Measurements from ENCODE around the gene RRP9. TPM values are rescaled to one million over a fixed set of nuclear protein-coding genes. Genes with fewer than 3 reads are reported as not detected.

Gene RRP9
- total and polyA plus RNA-seq, 12 donors, result 13.4 to 39.8 (median 20.5) TPM

DNA sequence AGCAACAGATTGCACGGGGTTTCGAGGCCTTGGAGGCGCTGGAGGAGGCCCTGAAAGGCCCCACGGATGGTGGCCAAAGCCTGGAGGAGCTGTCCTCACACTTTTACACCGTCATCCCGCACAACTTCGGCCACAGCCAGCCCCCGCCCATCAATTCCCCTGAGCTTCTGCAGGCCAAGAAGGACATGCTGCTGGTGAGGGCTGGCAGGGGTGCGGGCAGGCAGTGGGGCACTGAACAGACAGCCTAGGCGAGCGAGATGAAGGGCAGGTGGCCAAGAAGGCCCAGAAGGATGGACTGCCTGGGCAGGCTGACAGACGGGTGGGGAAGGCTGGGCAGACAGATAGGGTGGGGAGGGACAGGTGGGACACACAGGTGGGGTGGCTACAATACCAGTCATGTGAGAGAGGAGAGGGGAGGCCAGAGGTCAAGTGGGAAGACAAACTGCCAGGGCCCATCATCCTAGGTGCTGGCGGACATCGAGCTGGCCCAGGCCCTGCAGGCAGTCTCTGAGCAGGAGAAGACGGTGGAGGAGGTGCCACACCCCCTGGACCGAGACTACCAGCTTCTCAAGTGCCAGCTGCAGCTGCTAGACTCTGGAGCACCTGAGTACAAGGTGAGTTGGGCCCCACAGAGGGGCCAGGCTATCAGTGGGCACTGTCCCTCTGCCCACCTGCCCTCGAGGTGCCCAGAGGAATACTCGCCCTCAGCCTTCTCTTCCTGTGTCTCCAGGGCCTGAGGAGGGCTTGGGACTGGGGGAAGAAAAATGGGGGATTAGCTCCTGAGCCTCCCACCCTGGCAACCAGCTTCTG, 3.5 kb upstream of the RRP9 start:
- WGBS, 4 donors, result 83 to 94% (median 92%) methylated on average over 8 to 18 of the region's 18 CpGs
- Histone ChIP-seq H3K27ac (no peak overlapping the region), H3K4me3 (no peak overlapping the region), H3K9me3 (replicated peaks in 1 of 3) (no peaks in the 10 kb centered on the region), H3K4me1 (replicated peaks in 1 of 2) (peaks cover 20 to 23% of the 10 kb centered on the region in 2 donors), H3K27me3 (no peaks in the 10 kb centered on the region), H3K36me3 (replicated peaks in 1 of 2) (peaks cover 0 to 30% of the 10 kb centered on the region in 2 donors)
- no peak for TF ChIP-seq POLR2A (IDR thresholded peaks at IDR 0.05)
- TF ChIP-seq, protein P1, sequence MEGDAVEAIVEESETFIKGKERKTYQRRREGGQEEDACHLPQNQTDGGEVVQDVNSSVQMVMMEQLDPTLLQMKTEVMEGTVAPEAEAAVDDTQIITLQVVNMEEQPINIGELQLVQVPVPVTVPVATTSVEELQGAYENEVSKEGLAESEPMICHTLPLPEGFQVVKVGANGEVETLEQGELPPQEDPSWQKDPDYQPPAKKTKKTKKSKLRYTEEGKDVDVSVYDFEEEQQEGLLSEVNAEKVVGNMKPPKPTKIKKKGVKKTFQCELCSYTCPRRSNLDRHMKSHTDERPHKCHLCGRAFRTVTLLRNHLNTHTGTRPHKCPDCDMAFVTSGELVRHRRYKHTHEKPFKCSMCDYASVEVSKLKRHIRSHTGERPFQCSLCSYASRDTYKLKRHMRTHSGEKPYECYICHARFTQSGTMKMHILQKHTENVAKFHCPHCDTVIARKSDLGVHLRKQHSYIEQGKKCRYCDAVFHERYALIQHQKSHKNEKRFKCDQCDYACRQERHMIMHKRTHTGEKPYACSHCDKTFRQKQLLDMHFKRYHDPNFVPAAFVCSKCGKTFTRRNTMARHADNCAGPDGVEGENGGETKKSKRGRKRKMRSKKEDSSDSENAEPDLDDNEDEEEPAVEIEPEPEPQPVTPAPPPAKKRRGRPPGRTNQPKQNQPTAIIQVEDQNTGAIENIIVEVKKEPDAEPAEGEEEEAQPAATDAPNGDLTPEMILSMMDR (IDR thresholded peaks at IDR 0.05), result no peak
- intact Hi-C loops (cut with DNase I), result loop anchor here in 1 of 2 donors (10.0 kb wide), 1 partner anchor 50 kb away; the partner anchor contains the start of gene RPL29
- DNase-seq, result peak in 3 of 7 donors; percentile 7 to 21 (median 15)

DNA sequence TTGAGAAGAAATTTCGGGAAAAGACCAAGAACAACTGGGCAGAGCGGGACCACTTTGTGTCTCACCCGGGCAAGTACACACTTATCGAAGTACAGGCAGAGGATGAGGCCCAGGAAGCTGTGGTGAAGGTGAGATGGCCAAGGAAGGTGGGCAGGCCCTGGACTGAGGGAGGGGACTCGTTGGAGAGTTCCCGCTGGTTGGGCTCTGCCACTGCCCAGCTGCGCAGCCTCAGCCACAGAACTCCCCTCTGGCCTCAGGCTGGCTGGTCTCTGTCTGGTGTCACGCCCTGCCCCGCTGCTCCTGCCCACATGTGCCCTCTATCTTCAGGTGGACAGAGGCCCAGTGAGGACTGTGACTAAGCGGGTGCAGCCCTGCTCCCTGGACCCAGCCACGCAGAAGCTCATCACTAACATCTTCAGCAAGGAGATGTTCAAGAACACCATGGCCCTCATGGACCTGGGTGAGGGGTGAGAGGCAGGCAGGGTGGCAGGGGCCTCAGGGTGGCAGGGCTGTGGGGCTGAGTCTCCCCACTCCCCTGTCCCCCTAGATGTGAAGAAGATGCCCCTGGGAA, 2.8 kb upstream of the RRP9 start:
- WGBS, 4 donors, result 84 to 92% (median 90%) methylated on average over 5 to 11 of the region's 11 CpGs
- no peaks in the 10 kb centered on the region for H3K27me3 ChIP-seq
- peaks cover 20 to 30% of the 10 kb centered on the region in 2 donors for H3K4me1 ChIP-seq (replicated peaks in 1 of 2)
- TF ChIP-seq, protein P1 (IDR thresholded peaks at IDR 0.05), result no peak
- TF ChIP-seq POLR2A (IDR thresholded peaks at IDR 0.05), result no peak
- H3K9me3 ChIP-seq (replicated peaks in 1 of 3), result no peaks in the 10 kb centered on the region
- H3K4me3 ChIP-seq, result no peak overlapping the region
- peaks cover 0 to 30% of the 10 kb centered on the region in 2 donors for H3K36me3 ChIP-seq (replicated peaks in 1 of 2)
- no peak overlapping the region for H3K27ac ChIP-seq
- intact Hi-C loops (cut with DNase I), result loop anchor here in 1 of 2 donors (10.0 kb wide), 1 partner anchor 50 kb away; the partner anchor contains the start of gene RPL29
- DNase-seq, result peak in 2 of 7 donors; percentile 6 to 22

DNA sequence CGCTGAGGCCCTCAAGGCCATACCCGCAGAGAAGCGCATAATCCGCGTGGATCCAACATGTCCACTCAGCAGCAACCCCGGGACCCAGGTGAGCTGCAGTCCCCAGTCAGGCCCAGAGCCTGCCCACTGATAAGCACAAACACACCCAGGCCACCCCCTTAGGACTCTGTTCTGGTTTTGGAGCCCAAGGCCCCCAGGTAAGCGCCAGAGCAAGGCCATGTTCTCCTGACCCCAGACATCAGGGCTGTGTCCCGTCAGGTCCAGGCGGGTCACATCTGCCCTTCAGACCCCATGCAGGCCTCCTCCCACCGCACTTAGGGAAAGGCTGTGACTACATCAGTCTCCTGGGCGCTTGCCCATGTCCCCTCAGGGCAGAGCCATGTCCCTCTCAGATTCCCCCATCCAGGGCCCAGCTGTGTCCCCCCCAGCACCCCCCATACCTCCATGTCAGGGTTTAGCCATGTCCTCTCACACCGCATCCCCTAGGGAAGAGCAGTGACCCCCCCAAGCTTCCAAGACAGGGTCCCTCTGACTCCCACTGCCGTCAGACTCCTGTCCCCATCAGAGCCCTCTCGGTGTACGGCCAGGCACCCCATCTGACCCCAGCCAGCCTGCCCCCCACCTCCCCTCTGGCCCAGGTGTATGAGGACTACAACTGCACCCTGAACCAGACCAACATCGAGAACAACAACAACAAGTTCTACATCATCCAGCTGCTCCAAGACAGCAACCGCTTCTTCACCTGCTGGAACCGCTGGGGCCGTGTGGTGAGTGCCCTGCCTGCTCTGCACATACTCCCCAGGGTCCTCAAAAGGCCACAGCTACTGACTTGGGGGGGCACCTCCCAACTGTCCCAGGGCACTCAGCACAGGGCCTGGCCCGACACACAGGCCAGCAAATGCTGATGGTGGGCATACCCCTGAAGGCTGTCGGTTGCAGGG, 2.0 kb upstream of the RRP9 start:
- intact Hi-C loops (cut with DNase I), result loop anchor here in 1 of 2 donors (10.0 kb wide), 1 partner anchor 51 kb away; the partner anchor contains the start of gene RPL29
- Histone ChIP-seq H3K9me3 (replicated peaks in 1 of 3) (no peaks in the 10 kb centered on the region), H3K4me1 (replicated peaks in 1 of 2) (peaks cover 28 to 37% of the 10 kb centered on the region in 2 donors), H3K27me3 (no peaks in the 10 kb centered on the region), H3K36me3 (replicated peaks in 1 of 2) (peaks cover 0 to 25% of the 10 kb centered on the region in 2 donors), H3K4me3 (peak overlapping the region in 1 of 4 donors; percentile 54), H3K27ac (peak overlapping the region in 4 of 5 donors; percentile 97 to 99 (median 98))
- DNase-seq, result peak in 4 of 7 donors; percentile 16 to 61 (median 28)
- TF ChIP-seq, protein P1 (IDR thresholded peaks at IDR 0.05), result no peak
- TF ChIP-seq POLR2A (IDR thresholded peaks at IDR 0.05), result no peak
- WGBS, 4 donors, result 86 to 90% (median 88%) methylated on average over 9 to 21 of the region's 21 CpGs

Measured in adrenal gland (tissue), 12 donors.